ENCODE measurements around the gene CCDC92. TPM values are rescaled to one million over a fixed set of nuclear protein-coding genes. Genes with fewer than 3 reads are reported as not detected.

Gene CCDC92
- polyA plus RNA-seq, 4 donors = 21.1 to 33.5 (median 29.2) TPM

- Histone ChIP-seq H3K27me3 (ENCODE audit: control insufficient read depth in 3 of 3, insufficient read depth in 3 of 3, low read length in 3 of 3) (no peaks in the 10 kb centered on the region), H3K4me1 (ENCODE audit: control insufficient read depth in 3 of 3, insufficient read depth in 2 of 3, low read depth in 1 of 3, low read length in 2 of 3) (peaks cover 0 to 39% (median 0%) of the 10 kb centered on the region in 3 donors), H3K9me3 (ENCODE audit: control insufficient read depth in 2 of 2, insufficient read depth in 1 of 2, low read depth in 1 of 2, low read length in 1 of 2) (no peaks in the 10 kb centered on the region), H3K4me3 (ENCODE audit: low read depth in 1 of 3, low read length in 3 of 3) (no peak overlapping the region), H3K27ac (ENCODE audit: low read depth in 1 of 3, low read length in 2 of 3) (no peak overlapping the region), H3K36me3 (ENCODE audit: control insufficient read depth in 3 of 3, insufficient read depth in 2 of 3, low read depth in 1 of 3, low read length in 3 of 3) (peaks cover 10 to 53% (median 17%) of the 10 kb centered on the region in 3 donors)
- DNase-seq (peak in 1 of 2 donors; percentile 57), FAIRE-seq (no peak)
- WGBS, 3 donors = 70 to 73% (median 72%) methylated on average over 14 of the region's 14 CpGs
These were observed 34.4 kb upstream of the CCDC92 start for GRCh38 chr12:124006846-124007713.

- FAIRE-seq (no peak), DNase-seq (peak in 1 of 2 donors; percentile 22)
- no peak overlapping the region for H3K4me3 ChIP-seq (ENCODE audit: low read depth in 1 of 3, low read length in 3 of 3)
- H3K4me1 ChIP-seq (ENCODE audit: control insufficient read depth in 3 of 3, insufficient read depth in 2 of 3, low read depth in 1 of 3, low read length in 2 of 3) = peaks cover 0 to 36% (median 0%) of the 10 kb centered on the region in 3 donors
- no peaks in the 10 kb centered on the region for H3K27me3 ChIP-seq (ENCODE audit: control insufficient read depth in 3 of 3, insufficient read depth in 3 of 3, low read length in 3 of 3)
- no peaks in the 10 kb centered on the region for H3K9me3 ChIP-seq (ENCODE audit: control insufficient read depth in 2 of 2, insufficient read depth in 1 of 2, low read depth in 1 of 2, low read length in 1 of 2)
- WGBS, 3 donors = 64 to 66% (median 65%) methylated on average over 11 of the region's 11 CpGs
- no peak overlapping the region for H3K27ac ChIP-seq (ENCODE audit: low read depth in 1 of 3, low read length in 2 of 3)
- H3K36me3 ChIP-seq (ENCODE audit: control insufficient read depth in 3 of 3, insufficient read depth in 2 of 3, low read depth in 1 of 3, low read length in 3 of 3) = peaks cover 12 to 58% (median 17%) of the 10 kb centered on the region in 3 donors
These were observed 33.6 kb upstream of the CCDC92 start for GRCh38 chr12:124006085-124006845.

GRCh38 chr12:124004233-124004875 lies 31.7 kb upstream of the CCDC92 start:
- H3K27ac ChIP-seq (ENCODE audit: low read depth in 1 of 3, low read length in 2 of 3) = no peak overlapping the region
- H3K36me3 ChIP-seq (ENCODE audit: control insufficient read depth in 3 of 3, insufficient read depth in 2 of 3, low read depth in 1 of 3, low read length in 3 of 3) = peaks cover 10 to 57% (median 18%) of the 10 kb centered on the region in 3 donors
- H3K4me1 ChIP-seq (ENCODE audit: control insufficient read depth in 3 of 3, insufficient read depth in 2 of 3, low read depth in 1 of 3, low read length in 2 of 3) = peaks cover 0 to 39% (median 0%) of the 10 kb centered on the region in 3 donors
- no peak for FAIRE-seq
- 89 to 95% (median 90%) methylated on average over 9 of the region's 9 CpGs for WGBS, 3 donors
- H3K9me3 ChIP-seq (ENCODE audit: control insufficient read depth in 2 of 2, insufficient read depth in 1 of 2, low read depth in 1 of 2, low read length in 1 of 2) = no peaks in the 10 kb centered on the region
- H3K27me3 ChIP-seq (ENCODE audit: control insufficient read depth in 3 of 3, insufficient read depth in 3 of 3, low read length in 3 of 3) = no peaks in the 10 kb centered on the region
- H3K4me3 ChIP-seq (ENCODE audit: low read depth in 1 of 3, low read length in 3 of 3) = no peak overlapping the region
- DNase-seq = no peak

GRCh38 chr12:124002654-124003053 lies 30.0 kb upstream of the CCDC92 start:
- no peak for FAIRE-seq
- peaks cover 0 to 38% (median 0%) of the 10 kb centered on the region in 3 donors for H3K4me1 ChIP-seq (ENCODE audit: control insufficient read depth in 3 of 3, insufficient read depth in 2 of 3, low read depth in 1 of 3, low read length in 2 of 3)

GRCh38 chr12:124002021-124002644 lies 29.5 kb upstream of the CCDC92 start:
- Histone ChIP-seq H3K27me3 (ENCODE audit: control insufficient read depth in 3 of 3, insufficient read depth in 3 of 3, low read length in 3 of 3) (no peaks in the 10 kb centered on the region), H3K36me3 (ENCODE audit: control insufficient read depth in 3 of 3, insufficient read depth in 2 of 3, low read depth in 1 of 3, low read length in 3 of 3) (peaks cover 7 to 56% (median 20%) of the 10 kb centered on the region in 3 donors), H3K27ac (ENCODE audit: low read depth in 1 of 3, low read length in 2 of 3) (no peak overlapping the region), H3K9me3 (ENCODE audit: control insufficient read depth in 2 of 2, insufficient read depth in 1 of 2, low read depth in 1 of 2, low read length in 1 of 2) (no peaks in the 10 kb centered on the region), H3K4me3 (ENCODE audit: low read depth in 1 of 3, low read length in 3 of 3) (no peak overlapping the region), H3K4me1 (ENCODE audit: control insufficient read depth in 3 of 3, insufficient read depth in 2 of 3, low read depth in 1 of 3, low read length in 2 of 3) (peaks cover 0 to 34% (median 0%) of the 10 kb centered on the region in 3 donors)
- FAIRE-seq (no peak), DNase-seq (no peak)
- WGBS, 3 donors = 84 to 88% (median 88%) methylated on average over 6 of the region's 6 CpGs

More at GRCh38 chr12:124002654-124003053, 30.0 kb upstream of the CCDC92 start:
- no peak for DNase-seq
- Histone ChIP-seq H3K27me3 (ENCODE audit: control insufficient read depth in 3 of 3, insufficient read depth in 3 of 3, low read length in 3 of 3) (no peaks in the 10 kb centered on the region), H3K4me3 (ENCODE audit: low read depth in 1 of 3, low read length in 3 of 3) (no peak overlapping the region), H3K27ac (ENCODE audit: low read depth in 1 of 3, low read length in 2 of 3) (no peak overlapping the region), H3K9me3 (ENCODE audit: control insufficient read depth in 2 of 2, insufficient read depth in 1 of 2, low read depth in 1 of 2, low read length in 1 of 2) (no peaks in the 10 kb centered on the region), H3K36me3 (ENCODE audit: control insufficient read depth in 3 of 3, insufficient read depth in 2 of 3, low read depth in 1 of 3, low read length in 3 of 3) (peaks cover 7 to 57% (median 20%) of the 10 kb centered on the region in 3 donors)
- 57 to 88% (median 58%) methylated on average over 2 of the region's 2 CpGs for WGBS, 3 donors

- no peaks in the 10 kb centered on the region for H3K9me3 ChIP-seq (ENCODE audit: control insufficient read depth in 2 of 2, insufficient read depth in 1 of 2, low read depth in 1 of 2, low read length in 1 of 2)
- no peak overlapping the region for H3K27ac ChIP-seq (ENCODE audit: low read depth in 1 of 3, low read length in 2 of 3)
- peaks cover 0 to 26% (median 0%) of the 10 kb centered on the region in 3 donors for H3K4me1 ChIP-seq (ENCODE audit: control insufficient read depth in 3 of 3, insufficient read depth in 2 of 3, low read depth in 1 of 3, low read length in 2 of 3)
- WGBS, 3 donors = 89 to 91% (median 90%) methylated on average over 7 of the region's 7 CpGs
- no peaks in the 10 kb centered on the region for H3K27me3 ChIP-seq (ENCODE audit: control insufficient read depth in 3 of 3, insufficient read depth in 3 of 3, low read length in 3 of 3)
- no peak overlapping the region for H3K4me3 ChIP-seq (ENCODE audit: low read depth in 1 of 3, low read length in 3 of 3)
- peaks cover 7 to 58% (median 20%) of the 10 kb centered on the region in 3 donors for H3K36me3 ChIP-seq (ENCODE audit: control insufficient read depth in 3 of 3, insufficient read depth in 2 of 3, low read depth in 1 of 3, low read length in 3 of 3)
- DNase-seq (no peak), FAIRE-seq (no peak)
These were observed 28.7 kb upstream of the CCDC92 start for GRCh38 chr12:124001343-124001742.

- DNase-seq (no peak), FAIRE-seq (no peak)
- H3K27me3 ChIP-seq (ENCODE audit: control insufficient read depth in 3 of 3, insufficient read depth in 3 of 3, low read length in 3 of 3) = no peaks in the 10 kb centered on the region
- H3K4me1 ChIP-seq (ENCODE audit: control insufficient read depth in 3 of 3, insufficient read depth in 2 of 3, low read depth in 1 of 3, low read length in 2 of 3) = peaks cover 0 to 26% (median 0%) of the 10 kb centered on the region in 3 donors
- H3K27ac ChIP-seq (ENCODE audit: low read depth in 1 of 3, low read length in 2 of 3) = no peak overlapping the region
- peaks cover 5 to 53% (median 20%) of the 10 kb centered on the region in 3 donors for H3K36me3 ChIP-seq (ENCODE audit: control insufficient read depth in 3 of 3, insufficient read depth in 2 of 3, low read depth in 1 of 3, low read length in 3 of 3)
- no peaks in the 10 kb centered on the region for H3K9me3 ChIP-seq (ENCODE audit: control insufficient read depth in 2 of 2, insufficient read depth in 1 of 2, low read depth in 1 of 2, low read length in 1 of 2)
- no peak overlapping the region for H3K4me3 ChIP-seq (ENCODE audit: low read depth in 1 of 3, low read length in 3 of 3)
- 86 to 91% (median 86%) methylated on average over 5 of the region's 5 CpGs for WGBS, 3 donors
These were observed 27.5 kb upstream of the CCDC92 start for GRCh38 chr12:124000111-124000510.
